GM21423 (cell line): Measurements from ENCODE around the gene STK26.
"Not testable (repeated sequence)": the region's sequence is repeated elsewhere in the genome, so short reads cannot be mapped to it uniquely, and the experiment has no call there.

ENCODE experiments used
- ATAC-seq: cut with Tn5 transposase; IDR thresholded peaks from one replicate; pipeline ENCODE4 v1.9.1; 2021; ENCODE audit warnings: mild to moderate bottlenecking, moderate library complexity; ENCODE audit not compliant: unreplicated experiment

Gene STK26

DNA sequence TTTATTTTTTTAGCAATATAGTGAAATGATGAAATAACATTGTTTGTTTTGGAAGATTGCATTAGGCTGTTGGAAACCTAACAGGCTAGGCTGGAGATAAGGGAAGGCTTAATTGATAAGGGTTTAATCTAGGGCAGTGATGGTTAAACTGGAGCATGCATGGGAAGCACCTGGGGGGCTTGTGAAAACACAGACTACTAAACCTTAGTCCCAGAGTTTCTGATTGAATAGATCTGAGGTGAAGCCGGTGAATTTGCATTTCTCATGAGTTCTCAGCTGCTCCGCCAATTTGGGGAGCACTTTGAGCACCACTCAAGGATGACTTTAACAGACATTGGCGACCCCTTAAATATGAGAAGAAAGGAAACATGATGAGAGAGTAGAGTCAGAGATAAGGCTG is 11.5 kb downstream of the STK26 start:
- ATAC-seq: no peak

DNA sequence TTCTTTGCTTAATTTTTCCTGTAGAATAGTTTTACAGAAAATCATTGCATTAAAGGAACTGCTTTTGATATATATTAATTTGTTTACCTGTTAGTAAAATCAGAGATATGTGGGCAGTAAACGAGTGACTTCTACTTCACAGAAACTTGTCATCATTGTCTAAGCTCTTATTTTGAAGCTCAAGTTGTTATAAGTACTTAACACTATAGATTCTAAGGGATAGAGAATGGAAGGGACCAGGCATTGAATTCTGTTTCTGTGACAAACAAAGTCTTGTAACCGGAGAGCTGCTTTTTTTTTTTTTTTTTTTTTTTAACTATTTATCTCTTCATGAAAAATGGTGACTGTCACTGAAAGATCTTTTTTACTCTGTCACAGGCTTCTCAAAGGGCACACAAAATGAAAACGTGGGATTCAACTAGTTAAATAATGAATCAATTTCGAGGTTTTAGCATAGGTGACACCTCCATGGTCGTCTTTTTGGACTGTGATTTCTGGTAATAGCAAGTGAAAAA is 14.4 kb downstream of the STK26 start:
- no peak for ATAC-seq

DNA sequence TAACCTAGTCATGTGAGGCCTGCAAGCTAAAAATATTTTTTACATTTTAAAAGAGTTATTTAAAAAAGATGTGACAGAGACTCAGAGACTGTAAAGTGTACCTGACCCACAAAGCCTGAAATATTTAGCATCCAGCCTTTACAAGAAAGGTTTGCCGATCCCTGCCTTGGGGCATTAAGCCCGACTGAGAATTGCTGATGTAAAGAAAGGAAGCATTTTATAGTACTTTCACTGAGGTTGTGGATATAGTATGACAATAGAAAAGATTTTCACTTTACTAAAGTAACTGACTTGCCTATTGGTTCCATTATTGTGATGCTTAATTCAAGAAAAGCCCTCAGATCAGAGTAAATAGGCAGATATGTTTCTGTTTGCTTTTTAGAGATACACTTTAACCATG is 17.0 kb downstream of the STK26 start:
- ATAC-seq: no peak

DNA sequence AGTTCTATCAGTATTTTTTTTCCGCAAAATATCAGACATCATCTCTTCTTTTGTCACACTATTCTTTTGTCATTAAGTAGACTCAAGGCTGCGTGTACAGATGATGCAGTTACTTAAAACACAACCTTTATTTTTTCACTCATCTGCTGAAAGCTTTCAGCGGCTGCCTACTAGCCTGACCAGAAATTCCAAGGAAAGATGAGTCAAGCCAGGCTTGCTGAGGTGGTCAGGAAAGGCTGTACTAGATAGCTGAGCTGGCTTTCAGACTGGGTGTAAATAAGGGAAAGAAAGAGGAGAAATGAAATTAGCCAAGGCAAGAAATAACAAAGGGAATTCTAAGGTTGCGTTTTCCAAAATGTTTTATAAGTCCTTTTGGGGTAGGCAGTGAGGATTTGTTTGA is 17.9 kb downstream of the STK26 start:
- no peak for ATAC-seq

DNA sequence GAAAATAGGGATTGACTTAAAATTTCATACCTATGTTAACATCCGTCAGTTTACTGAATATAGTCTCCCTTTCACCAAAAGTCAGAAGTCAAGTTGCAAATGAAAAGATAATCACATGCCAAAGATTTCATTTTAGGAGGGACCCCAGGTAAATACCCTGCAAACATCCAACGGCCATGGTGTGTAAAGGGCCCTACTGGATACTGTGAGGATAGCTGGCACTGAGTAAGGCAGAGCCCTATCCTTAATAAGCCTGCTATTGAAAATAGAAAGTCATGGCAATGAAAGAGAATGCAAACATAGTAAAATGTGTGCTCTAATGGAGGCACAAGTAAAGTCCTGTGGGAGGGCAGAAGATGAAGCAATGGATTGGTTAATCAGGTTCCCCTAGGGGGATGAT is 20.9 kb downstream of the STK26 start:
- no peak for ATAC-seq

DNA sequence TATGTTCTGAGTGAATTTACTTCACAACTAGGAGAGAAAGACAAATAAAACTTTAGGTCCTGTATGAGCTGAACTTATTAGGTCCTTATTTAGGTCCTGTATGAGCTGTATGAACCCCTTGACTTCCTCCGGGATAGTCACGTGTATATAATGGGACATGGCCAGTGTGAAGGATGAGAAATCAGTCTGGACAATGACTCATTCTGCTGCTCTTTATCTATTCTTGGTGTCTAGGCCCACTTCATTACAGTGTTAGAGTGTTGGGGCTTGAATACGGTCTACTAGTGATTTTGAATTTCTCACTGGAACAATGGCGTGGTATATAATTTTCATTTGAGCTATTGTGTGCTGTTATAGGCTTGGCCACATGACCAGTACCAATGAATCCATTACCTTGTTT is 21.9 kb downstream of the STK26 start:
- ATAC-seq: no peak

DNA sequence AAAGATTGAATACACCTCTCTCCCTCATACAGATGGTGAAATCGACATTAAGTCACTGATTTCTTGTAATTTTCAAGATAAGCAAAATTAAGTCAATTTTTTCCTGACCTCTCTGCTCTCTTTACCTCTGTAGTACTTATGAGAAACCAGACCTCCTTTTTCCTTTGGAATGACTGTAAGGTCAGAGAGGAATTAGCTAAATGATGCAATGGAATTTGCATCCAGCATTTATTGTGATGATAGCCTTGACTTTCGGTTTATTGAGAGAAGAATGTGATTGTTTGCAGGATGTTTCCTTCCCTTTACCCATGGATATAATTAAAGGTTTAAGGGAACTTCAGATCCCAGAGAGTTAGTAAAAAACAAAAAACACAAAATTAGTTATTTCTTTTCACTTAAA is 22.4 kb downstream of the STK26 start:
- no peak for ATAC-seq

DNA sequence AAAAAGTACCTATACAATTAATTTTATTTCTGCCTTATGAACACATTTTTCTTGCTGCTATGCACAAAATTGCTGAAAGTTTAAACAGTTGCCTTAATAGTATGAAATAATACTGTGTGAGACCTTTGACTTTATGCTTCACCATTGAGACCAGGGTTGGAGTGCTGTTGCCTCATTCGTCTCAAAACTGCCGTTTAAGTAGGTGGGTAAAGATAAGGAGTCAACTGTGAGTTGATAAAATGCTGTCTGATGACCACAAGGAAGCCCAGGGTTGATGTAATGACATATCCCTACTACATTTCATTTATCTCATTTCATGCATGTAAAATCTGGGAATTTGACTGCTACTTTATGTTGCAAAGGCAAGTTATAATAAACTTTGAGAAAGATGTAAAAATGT is 23.4 kb downstream of the STK26 start:
- ATAC-seq: no peak

DNA sequence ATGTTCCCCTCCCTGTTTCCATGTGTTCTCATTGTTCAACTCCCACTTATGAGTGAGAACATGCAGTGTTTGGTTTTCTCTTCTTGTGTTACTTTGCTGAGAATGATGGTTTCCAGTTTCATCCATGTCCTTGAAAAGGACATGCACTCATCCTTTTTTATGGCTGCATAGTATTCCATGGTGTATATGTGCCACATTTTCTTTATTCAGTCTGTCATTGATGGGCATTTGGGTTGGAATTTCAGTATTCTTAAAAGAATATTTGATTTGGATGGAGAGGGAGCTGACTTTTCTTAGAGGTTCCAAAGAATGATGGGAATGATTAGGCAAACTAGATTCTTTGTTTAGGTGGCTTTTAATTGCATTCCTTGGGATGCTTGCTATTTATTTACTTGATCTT is 28.7 kb downstream of the STK26 start:
- not testable (repeated sequence) for ATAC-seq

DNA sequence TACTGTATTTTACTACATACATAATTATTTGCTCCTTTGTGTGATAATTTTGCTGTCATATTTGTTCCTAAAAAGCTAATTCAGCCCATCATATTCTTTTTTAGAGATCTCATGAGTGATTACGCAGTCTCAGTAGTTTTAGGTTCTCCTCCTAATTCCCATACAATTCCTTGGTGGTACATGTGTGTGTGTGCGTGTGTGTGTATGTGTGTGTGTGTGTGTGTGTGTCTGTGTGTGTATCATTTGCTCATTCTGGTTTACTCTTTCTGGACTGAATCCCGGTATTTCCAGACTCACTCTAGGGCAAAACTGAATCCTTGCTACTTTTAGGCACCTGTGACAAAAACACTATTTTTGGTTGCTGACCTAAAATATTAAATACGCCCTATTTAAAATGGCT is 34.9 kb downstream of the STK26 start:
- no peak for ATAC-seq

DNA sequence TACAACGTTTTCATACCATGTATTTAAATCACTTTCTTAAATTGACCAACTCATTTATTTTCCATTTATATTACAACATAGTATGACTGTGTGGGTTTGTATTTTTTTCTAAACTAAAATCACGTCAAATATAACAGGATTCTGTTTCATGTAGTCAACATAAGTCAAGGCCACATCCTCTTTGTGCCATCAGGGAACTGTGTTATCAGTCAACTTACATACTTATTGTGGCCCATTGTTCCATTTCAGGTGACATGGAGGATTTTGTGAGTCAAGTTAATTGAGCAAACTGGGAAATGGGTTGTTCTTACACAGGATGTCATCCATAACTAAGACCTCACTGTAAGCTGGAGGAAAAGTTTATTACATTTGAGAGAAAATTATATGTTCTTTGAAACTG is 35.9 kb downstream of the STK26 start:
- ATAC-seq: no peak

DNA sequence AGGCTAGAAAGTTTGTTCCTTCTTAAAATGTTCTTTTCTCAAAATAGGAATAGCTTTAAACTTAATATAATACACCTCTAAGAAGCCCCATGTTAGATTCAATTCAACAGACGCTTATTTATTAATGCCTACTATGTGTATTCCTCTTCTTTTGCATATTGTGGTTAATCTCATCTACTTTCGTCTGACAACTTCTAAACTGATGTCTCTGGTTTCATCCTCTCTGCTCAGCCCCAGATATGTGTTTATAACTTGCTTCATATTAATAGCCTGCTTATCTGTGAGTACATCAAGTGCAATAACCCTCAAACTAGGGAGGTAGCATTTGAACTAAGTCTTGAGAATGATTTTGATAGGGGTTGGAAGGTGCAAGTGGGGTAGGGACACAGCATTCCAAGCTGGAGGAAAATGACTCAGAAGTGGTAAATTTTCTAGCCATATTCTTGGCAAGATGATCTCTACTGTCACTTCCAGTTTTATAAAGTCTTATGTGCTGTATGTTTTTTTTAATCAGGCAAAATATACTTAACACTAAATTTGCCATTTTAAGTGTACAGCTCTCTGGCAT is 37.0 kb downstream of the STK26 start:
- no peak for ATAC-seq

DNA sequence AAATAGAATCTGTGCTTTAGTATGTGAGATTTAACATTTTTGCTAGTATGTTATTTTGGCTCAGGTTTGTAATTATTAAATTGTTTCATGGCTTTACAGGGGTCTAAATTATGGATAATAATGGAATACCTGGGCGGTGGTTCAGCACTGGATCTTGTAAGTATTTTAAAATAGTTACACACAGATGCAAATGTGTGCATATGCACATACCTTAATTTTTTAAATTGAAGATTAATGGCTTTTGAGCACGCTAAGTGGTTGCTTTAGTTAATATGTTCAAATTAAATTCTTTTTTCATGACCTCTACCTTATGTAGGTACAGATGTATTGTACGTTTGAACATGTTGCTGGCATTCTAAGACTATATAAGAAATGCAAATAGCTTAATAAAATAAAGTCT is 40.2 kb downstream of the STK26 start:
- ATAC-seq: no peak

DNA sequence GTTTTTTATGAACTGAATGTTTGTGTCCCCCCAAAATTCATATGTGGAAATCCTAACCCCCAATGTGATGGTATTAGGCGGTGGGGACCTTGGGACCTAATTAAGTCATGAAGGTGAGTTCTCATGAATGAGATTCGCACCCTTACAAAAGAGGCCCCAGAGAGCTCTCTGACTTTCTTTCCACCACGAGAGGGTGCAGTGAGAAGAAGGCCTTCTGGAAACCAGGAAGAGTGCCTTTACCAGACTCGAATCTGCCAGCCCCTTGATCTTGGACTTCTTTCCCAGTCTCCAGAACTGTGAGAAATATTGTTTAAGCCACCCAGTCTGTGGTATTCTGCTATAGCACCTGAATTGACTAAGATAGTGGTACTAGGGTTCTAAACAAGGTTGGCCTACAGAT is 40.8 kb downstream of the STK26 start:
- ATAC-seq: no peak

DNA sequence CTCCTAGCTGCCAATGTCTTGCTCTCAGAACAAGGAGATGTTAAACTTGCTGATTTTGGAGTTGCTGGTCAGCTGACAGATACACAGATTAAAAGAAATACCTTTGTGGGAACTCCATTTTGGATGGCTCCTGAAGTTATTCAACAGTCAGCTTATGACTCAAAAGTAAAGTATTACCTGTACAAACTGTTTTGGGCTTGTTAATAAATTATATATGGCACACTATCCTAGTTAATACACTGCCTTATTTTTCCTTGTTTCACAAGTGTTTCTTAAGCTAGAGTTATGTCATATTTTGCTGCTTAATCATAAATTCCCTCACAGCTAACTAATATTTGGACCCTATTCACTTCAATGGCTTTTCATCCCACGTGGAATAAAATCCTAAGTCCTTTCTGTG is 45.3 kb downstream of the STK26 start:
- no peak for ATAC-seq

DNA sequence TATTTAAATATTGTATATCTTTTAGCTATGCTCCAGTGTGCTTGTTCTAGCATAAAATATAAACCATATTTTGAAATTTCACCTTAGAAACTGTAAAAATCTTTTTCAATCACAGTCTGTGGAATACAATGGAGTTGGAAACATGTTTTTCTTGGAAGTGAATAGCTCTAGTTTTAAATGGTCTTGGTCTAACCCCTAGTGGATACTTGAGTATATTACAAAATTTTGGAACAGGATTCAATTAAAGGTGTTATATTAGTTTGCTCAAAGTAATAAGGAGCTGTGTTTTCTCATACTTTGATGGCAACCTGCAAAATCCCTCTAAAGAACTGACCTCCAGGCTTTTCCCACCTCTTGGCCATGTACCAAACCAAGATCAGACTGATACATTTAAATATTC is 48.2 kb downstream of the STK26 start:
- ATAC-seq: no peak

DNA sequence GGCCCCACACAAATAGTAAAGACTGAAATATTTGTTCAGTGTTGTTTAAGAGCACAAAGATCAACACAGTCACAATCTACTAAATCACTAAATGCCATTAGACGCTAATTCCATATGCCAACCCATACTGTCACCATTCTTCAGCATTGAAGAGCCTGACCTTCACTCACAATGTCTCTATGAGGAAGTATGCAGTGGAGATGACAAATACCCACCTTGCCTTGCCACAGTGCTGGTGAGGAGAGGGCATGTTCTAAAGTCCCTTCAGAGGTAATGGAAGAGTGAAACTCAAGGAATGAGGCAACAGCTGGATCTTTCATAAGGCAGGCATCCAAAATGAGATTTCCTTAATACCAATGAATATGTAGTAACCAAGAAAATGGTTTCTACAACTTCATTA is 54.3 kb downstream of the STK26 start:
- ATAC-seq: no peak

DNA sequence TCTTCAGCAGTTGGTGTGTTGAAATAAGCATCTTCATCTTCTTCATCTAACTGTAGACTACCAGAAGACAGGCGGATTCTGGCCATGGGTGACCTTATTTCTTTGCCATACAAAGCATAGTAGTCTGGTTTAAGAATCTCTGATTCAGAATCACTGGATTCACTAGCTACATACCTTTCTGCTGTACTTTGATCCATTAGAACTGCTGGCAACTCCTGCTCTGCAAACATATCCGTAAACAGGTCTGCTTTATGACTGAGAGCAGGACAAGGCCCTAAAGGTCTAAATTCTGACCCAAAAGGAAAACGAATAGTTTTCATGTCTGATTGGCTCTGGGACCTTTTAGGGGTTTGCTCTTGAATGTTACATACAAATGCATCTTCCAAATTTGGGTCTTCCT is 54.8 kb downstream of the STK26 start:
- ATAC-seq: no peak

DNA sequence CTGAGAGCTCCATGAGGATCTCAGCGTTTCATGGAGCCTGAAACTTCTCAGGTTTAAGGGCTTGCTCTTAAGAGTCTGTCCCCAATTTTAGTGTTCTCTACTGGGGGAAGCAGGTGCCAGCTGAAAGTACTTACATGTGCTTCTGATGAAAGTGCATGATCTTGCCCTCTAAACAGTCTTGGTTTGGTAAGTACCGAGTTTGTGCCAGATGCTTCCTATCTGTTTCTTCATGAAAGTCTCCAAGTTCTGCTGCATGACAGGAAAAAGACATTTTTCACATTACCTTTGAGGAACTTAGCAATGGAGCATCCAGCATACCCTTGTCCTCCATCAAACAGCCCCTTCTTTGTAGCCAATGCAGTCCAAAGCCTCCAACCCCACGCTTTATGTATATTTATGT is 62.7 kb downstream of the STK26 start:
- ATAC-seq: no peak

DNA sequence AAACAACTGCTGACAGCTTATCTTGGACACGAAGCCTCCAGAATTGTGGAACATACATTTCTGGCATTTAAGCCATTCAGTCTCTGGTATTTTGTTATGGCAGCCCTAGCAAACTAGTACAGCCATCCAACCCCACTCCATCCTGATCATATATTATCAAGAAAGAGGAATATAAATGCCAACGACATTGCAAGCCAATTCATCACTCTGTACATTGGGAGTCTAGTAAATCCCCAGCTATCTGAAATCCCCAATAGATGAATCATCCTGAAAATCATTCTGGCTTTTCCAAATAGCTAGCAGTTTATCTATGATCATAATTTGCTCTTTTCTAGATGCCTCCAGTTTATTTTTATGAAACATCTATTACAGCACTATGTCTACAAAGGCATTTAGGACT is 63.6 kb downstream of the STK26 start:
- no peak for ATAC-seq

DNA sequence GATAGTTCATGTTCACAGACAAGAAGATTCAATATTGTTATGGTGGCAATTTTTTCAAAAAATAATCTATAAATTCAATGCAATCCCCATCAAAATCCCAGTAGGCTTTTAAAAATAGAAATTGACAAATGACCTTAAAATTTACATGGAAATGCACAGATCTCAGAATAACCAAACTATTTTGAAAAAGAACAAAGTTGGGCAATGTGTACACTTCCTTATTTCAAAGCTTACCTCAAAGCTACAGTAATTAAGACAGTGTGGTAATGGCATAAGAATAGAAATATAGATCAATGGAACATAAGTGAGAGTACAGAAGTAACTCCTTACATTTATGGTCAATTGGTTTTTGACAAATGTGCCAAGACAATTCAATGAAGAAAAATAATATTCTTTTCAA is 65.8 kb downstream of the STK26 start:
- ATAC-seq: no peak

DNA sequence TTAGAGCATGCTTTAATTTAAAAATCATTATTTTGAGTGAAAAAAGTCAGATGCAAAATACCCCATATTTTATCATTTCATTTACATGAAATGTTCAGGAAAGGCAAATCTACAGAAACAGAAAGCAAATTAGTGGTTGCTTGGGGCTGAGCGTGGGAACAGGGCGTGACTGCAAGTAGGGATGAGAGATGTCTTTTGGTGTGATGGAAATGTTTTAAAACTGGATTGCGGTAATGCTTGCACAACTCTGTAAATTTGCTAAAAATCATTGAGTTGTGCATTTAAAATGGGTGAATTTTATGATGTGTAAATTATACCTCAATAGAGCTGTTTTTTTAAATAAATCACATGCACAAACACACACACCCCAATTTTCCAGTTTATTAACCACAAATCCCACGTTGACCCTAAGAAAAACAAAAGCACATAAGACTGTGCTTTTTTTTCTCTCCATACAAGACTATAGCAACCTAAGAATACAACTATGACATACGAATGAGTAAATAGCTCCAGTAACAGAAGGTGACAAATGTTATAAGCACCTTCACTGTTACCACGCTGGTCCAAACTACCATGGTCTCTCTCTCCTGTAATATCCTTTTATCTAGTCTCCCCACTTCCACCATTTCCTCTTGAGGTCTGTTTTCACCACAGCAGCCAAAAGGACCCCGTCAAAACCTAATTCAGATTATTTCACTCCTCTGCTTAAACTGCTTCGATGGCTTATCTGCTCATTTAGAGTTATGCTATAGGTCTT is 67.5 kb downstream of the STK26 start:
- ATAC-seq: no peak
